GM12878 (cell line): ENCODE data around the gene CRYBB1.

Experiments
- CTCF ChIP-seq, 3 experiments: IDR thresholded peaks in 2 of 3; conservative IDR thresholded peaks in 1 of 3; 2 replicates each; pipeline ENCODE4 v1.5.1; 2011; ENCODE audit warnings: low read depth in 3 of 3, low read length in 3 of 3, mild to moderate bottlenecking in 3 of 3, control low read depth in 2 of 3, moderate library complexity in 2 of 3, inconsistent platforms in 1 of 3, mixed read lengths in 1 of 3; ENCODE audit not compliant: control insufficient read depth in 2 of 3, insufficient read depth in 1 of 3; ENCODE audit errors: extremely low read depth in 1 of 3
- EP300 ChIP-seq, 2 experiments: fragments of 150-350 bp in 1 of 2; IDR thresholded peaks; 2 replicates each; pipeline ENCODE4 v1.6.1; 2011 to 2012; ENCODE audit warnings: low read depth in 2 of 2, low read length in 2 of 2, borderline replicate concordance in 1 of 2, improper control_type of control experiment in 1 of 2, inconsistent platforms in 1 of 2; ENCODE audit not compliant: control insufficient read depth in 1 of 2
- PAX8 ChIP-seq: fragments of 450-650 bp; IDR thresholded peaks from 2 replicates; pipeline ENCODE4 v1.6.1; 2017; ENCODE audit warnings: mild to moderate bottlenecking, moderate library complexity
- POLR2A ChIP-seq: IDR thresholded peaks from 2 replicates; pipeline ENCODE4 v1.6.1; 2011; ENCODE audit warnings: low read depth, mild to moderate bottlenecking, low read length
- POLR2AphosphoS5 ChIP-seq: IDR thresholded peaks from 2 replicates; pipeline ENCODE4 v1.6.1; 2011; ENCODE audit warnings: mild to moderate bottlenecking, low read length, inconsistent platforms
- TAF1 ChIP-seq: IDR thresholded peaks from 2 replicates; pipeline ENCODE4 v1.6.1; 2011; ENCODE audit warnings: mild to moderate bottlenecking, low read depth, low read length, borderline replicate concordance
- TARDBP ChIP-seq: IDR thresholded peaks from 2 replicates; pipeline ENCODE4 v1.6.1; 2016; ENCODE audit warnings: borderline replicate concordance
- TCF12 ChIP-seq: IDR thresholded peaks from 2 replicates; pipeline ENCODE4 v1.6.1; 2011; ENCODE audit warnings: low read depth, mild to moderate bottlenecking, low read length

- no peak for TF ChIP-seq POLR2A
- no peak for TF ChIP-seq CTCF (IDR thresholded peaks at IDR 0.05 in 2 of 3, conservative IDR thresholded peaks at IDR 0.05 in 1 of 3; ENCODE audit: control insufficient read depth in 2 of 3, extremely low read depth in 1 of 3, insufficient read depth in 1 of 3, low read depth in 3 of 3, low read length in 3 of 3)
- TF ChIP-seq PAX8 = no peak
- no peak for TF ChIP-seq EP300 (IDR thresholded peaks at IDR 0.05; ENCODE audit: borderline replicate concordance in 1 of 2, control insufficient read depth in 1 of 2, low read depth in 2 of 2, low read length in 2 of 2)
- no peak for TF ChIP-seq TAF1
- TF ChIP-seq TCF12 = no peak
- TF ChIP-seq TARDBP = no peak
- TF ChIP-seq POLR2AphosphoS5 = no peak
These were observed 37.4 kb downstream of the CRYBB1 start for GRCh38 chr22:26580240-26580962.
